Panc1 (cell line): ENCODE measurements around the gene KCNMB2.

Experiments used
- CTCF ChIP-seq: fragments of 450-650 bp; IDR thresholded peaks from 2 replicates; pipeline ENCODE4 v1.5.1; 2017; ENCODE audit warnings: mild to moderate bottlenecking
- POLR2AphosphoS5 ChIP-seq: IDR thresholded peaks from 2 replicates; pipeline ENCODE4 v1.6.1; 2012; ENCODE audit warnings: mild to moderate bottlenecking, low read depth, low read length, moderate library complexity
- SIN3A ChIP-seq: IDR thresholded peaks from 2 replicates; pipeline ENCODE4 v1.6.1; 2012; ENCODE audit warnings: low read depth, mild to moderate bottlenecking, low read length, moderate library complexity, borderline replicate concordance; ENCODE audit not compliant: insufficient read depth
- TCF7L2 ChIP-seq: IDR thresholded peaks from 2 replicates; pipeline ENCODE4 v1.6.1; 2011; ENCODE audit warnings: mild to moderate bottlenecking, low read depth, low read length, inconsistent platforms

- TF ChIP-seq CTCF, result no peak
- no peak for TF ChIP-seq TCF7L2
- no peak for TF ChIP-seq SIN3A
- no peak for TF ChIP-seq POLR2AphosphoS5
These were observed 139.8 kb downstream of the KCNMB2 start for GRCh38 chr3:178676077-178676476.
